ENCODE data around the gene CEP72.
"Not testable (repeated sequence)": the region's sequence is repeated elsewhere in the genome, so short reads cannot be mapped to it uniquely, and the experiment has no call there.

The CEP72 gene

GRCh38 chr5:617896-618295 is 5.8 kb downstream of the CEP72 start:
- Mint-ChIP-seq H3K9me3 (no peaks in the 10 kb centered on the region), H3K27ac (no peak overlapping the region), H3K27me3 (no peaks in the 10 kb centered on the region), H3K4me3 (no peak overlapping the region), H3K4me1 (peaks cover 32% of the 10 kb centered on the region), H3K36me3 (peaks cover 10% of the 10 kb centered on the region)

- Mint-ChIP-seq H3K9me3 (no peaks in the 10 kb centered on the region), H3K4me1 (peaks cover 27% of the 10 kb centered on the region), H3K4me3 (no peak overlapping the region), H3K36me3 (peaks cover 10% of the 10 kb centered on the region), H3K27me3 (no peaks in the 10 kb centered on the region), H3K27ac (no peak overlapping the region)
Observed at GRCh38 chr5:618450-618849, 6.3 kb downstream of the CEP72 start.

GRCh38 chr5:619444-619843 is 7.3 kb downstream of the CEP72 start:
- H3K27ac Mint-ChIP-seq: no peak overlapping the region
- H3K36me3 Mint-ChIP-seq: peaks cover 10% of the 10 kb centered on the region
- no peak overlapping the region for H3K4me3 Mint-ChIP-seq
- no peaks in the 10 kb centered on the region for H3K9me3 Mint-ChIP-seq
- H3K27me3 Mint-ChIP-seq: no peaks in the 10 kb centered on the region
- peaks cover 21% of the 10 kb centered on the region for H3K4me1 Mint-ChIP-seq

- H3K36me3 Mint-ChIP-seq: peaks cover 7% of the 10 kb centered on the region
- H3K4me3 Mint-ChIP-seq: no peak overlapping the region
- H3K27ac Mint-ChIP-seq: no peak overlapping the region
- H3K9me3 Mint-ChIP-seq: no peaks in the 10 kb centered on the region
- H3K4me1 Mint-ChIP-seq: peaks cover 15% of the 10 kb centered on the region
- no peaks in the 10 kb centered on the region for H3K27me3 Mint-ChIP-seq
Observed at GRCh38 chr5:620152-620551, 8.0 kb downstream of the CEP72 start.

GRCh38 chr5:620586-621180 is 8.5 kb downstream of the CEP72 start:
- Mint-ChIP-seq H3K4me3 (no peak overlapping the region), H3K27ac (no peak overlapping the region), H3K36me3 (peaks cover 2% of the 10 kb centered on the region), H3K27me3 (no peaks in the 10 kb centered on the region), H3K9me3 (no peaks in the 10 kb centered on the region), H3K4me1 (peaks cover 10% of the 10 kb centered on the region)

GRCh38 chr5:621341-621761 is 9.2 kb downstream of the CEP72 start:
- Mint-ChIP-seq H3K4me1 (peaks cover 4% of the 10 kb centered on the region), H3K27ac (no peak overlapping the region), H3K36me3 (peaks cover 2% of the 10 kb centered on the region), H3K9me3 (no peaks in the 10 kb centered on the region), H3K4me3 (no peak overlapping the region), H3K27me3 (no peaks in the 10 kb centered on the region)

GRCh38 chr5:622359-622758 is 10.2 kb downstream of the CEP72 start:
- no peaks in the 10 kb centered on the region for H3K27me3 Mint-ChIP-seq
- H3K27ac Mint-ChIP-seq: no peak overlapping the region
- no peaks in the 10 kb centered on the region for H3K9me3 Mint-ChIP-seq
- no peaks in the 10 kb centered on the region for H3K4me1 Mint-ChIP-seq
- peaks cover 2% of the 10 kb centered on the region for H3K36me3 Mint-ChIP-seq
- no peak overlapping the region for H3K4me3 Mint-ChIP-seq

GRCh38 chr5:622946-623522 is 10.9 kb downstream of the CEP72 start:
- Mint-ChIP-seq H3K27me3 (no peaks in the 10 kb centered on the region), H3K4me3 (no peak overlapping the region), H3K9me3 (no peaks in the 10 kb centered on the region), H3K27ac (no peak overlapping the region), H3K4me1 (no peaks in the 10 kb centered on the region), H3K36me3 (no peaks in the 10 kb centered on the region)

GRCh38 chr5:623531-623930 is 11.4 kb downstream of the CEP72 start:
- Mint-ChIP-seq H3K27ac (no peak overlapping the region), H3K9me3 (no peaks in the 10 kb centered on the region), H3K4me1 (no peaks in the 10 kb centered on the region), H3K4me3 (no peak overlapping the region), H3K27me3 (no peaks in the 10 kb centered on the region), H3K36me3 (no peaks in the 10 kb centered on the region)

- H3K9me3 Mint-ChIP-seq: no peaks in the 10 kb centered on the region
- no peaks in the 10 kb centered on the region for H3K27me3 Mint-ChIP-seq
- no peaks in the 10 kb centered on the region for H3K4me1 Mint-ChIP-seq
- H3K4me3 Mint-ChIP-seq: no peak overlapping the region
- no peaks in the 10 kb centered on the region for H3K36me3 Mint-ChIP-seq
- H3K27ac Mint-ChIP-seq: no peak overlapping the region
Observed at GRCh38 chr5:624118-624950, 12.2 kb downstream of the CEP72 start.

GRCh38 chr5:624951-625230 is 12.8 kb downstream of the CEP72 start:
- Mint-ChIP-seq H3K36me3 (no peaks in the 10 kb centered on the region), H3K27me3 (no peaks in the 10 kb centered on the region), H3K4me1 (no peaks in the 10 kb centered on the region), H3K27ac (no peak overlapping the region), H3K9me3 (no peaks in the 10 kb centered on the region), H3K4me3 (no peak overlapping the region)

GRCh38 chr5:625516-625915 is 13.4 kb downstream of the CEP72 start:
- no peaks in the 10 kb centered on the region for H3K27me3 Mint-ChIP-seq
- no peaks in the 10 kb centered on the region for H3K9me3 Mint-ChIP-seq
- H3K4me3 Mint-ChIP-seq: no peak overlapping the region
- no peak overlapping the region for H3K27ac Mint-ChIP-seq
- H3K4me1 Mint-ChIP-seq: no peaks in the 10 kb centered on the region
- no peaks in the 10 kb centered on the region for H3K36me3 Mint-ChIP-seq

GRCh38 chr5:626850-627249 is 14.7 kb downstream of the CEP72 start:
- H3K4me3 Mint-ChIP-seq: no peak overlapping the region
- H3K36me3 Mint-ChIP-seq: no peaks in the 10 kb centered on the region
- no peaks in the 10 kb centered on the region for H3K4me1 Mint-ChIP-seq
- H3K27ac Mint-ChIP-seq: no peak overlapping the region
- H3K27me3 Mint-ChIP-seq: no peaks in the 10 kb centered on the region
- no peaks in the 10 kb centered on the region for H3K9me3 Mint-ChIP-seq

GRCh38 chr5:627840-628239 is 15.7 kb downstream of the CEP72 start:
- H3K36me3 Mint-ChIP-seq: no peaks in the 10 kb centered on the region
- no peak overlapping the region for H3K4me3 Mint-ChIP-seq
- no peaks in the 10 kb centered on the region for H3K27me3 Mint-ChIP-seq
- no peak overlapping the region for H3K27ac Mint-ChIP-seq
- H3K4me1 Mint-ChIP-seq: no peaks in the 10 kb centered on the region
- no peaks in the 10 kb centered on the region for H3K9me3 Mint-ChIP-seq

GRCh38 chr5:628351-629205 is 16.4 kb downstream of the CEP72 start:
- H3K27ac Mint-ChIP-seq, H3K4me3 Mint-ChIP-seq, H3K4me1 Mint-ChIP-seq, H3K9me3 Mint-ChIP-seq, H3K36me3 Mint-ChIP-seq, H3K27me3 Mint-ChIP-seq: not testable (repeated sequence)

GRCh38 chr5:633501-633955 is 21.4 kb downstream of the CEP72 start:
- Mint-ChIP-seq H3K9me3 (no peaks in the 10 kb centered on the region), H3K36me3 (peaks cover 21% of the 10 kb centered on the region), H3K27ac (no peak overlapping the region), H3K4me1 (no peaks in the 10 kb centered on the region), H3K4me3 (no peak overlapping the region), H3K27me3 (no peaks in the 10 kb centered on the region)
